Ectodermal cell (in vitro differentiated cells): ENCODE measurements around the gene GNAO1.

Experiments used
- H3K27ac ChIP-seq: 2 replicates; pipeline ENCODE4 v1.7.0; 2013; ENCODE audit warnings: mild to moderate bottlenecking, low read depth, low read length; ENCODE audit not compliant: insufficient read depth, poor library complexity, severe bottlenecking
- H3K27me3 ChIP-seq: 2 replicates; pipeline ENCODE4 v1.7.0; 2013; ENCODE audit warnings: mild to moderate bottlenecking, low read length; ENCODE audit not compliant: insufficient read depth, control insufficient read depth, poor library complexity, severe bottlenecking
- H3K36me3 ChIP-seq: one replicate; pipeline ENCODE4 v1.7.0; 2013; ENCODE audit warnings: low read length; ENCODE audit not compliant: control insufficient read depth, insufficient read depth
- H3K4me1 ChIP-seq: one replicate; pipeline ENCODE4 v1.7.0; 2013; ENCODE audit warnings: low read length; ENCODE audit not compliant: control insufficient read depth, insufficient read depth
- H3K4me3 ChIP-seq: 2 replicates; pipeline ENCODE4 v1.7.0; 2013; ENCODE audit warnings: low read depth, low read length, control low read depth; ENCODE audit not compliant: insufficient read depth
- H3K9me3 ChIP-seq: 2 replicates; pipeline ENCODE4 v1.7.0; 2013; ENCODE audit warnings: mild to moderate bottlenecking, low read length, moderate library complexity; ENCODE audit not compliant: control insufficient read depth
- WGBS, 2 experiments: methylation state at CpG; one replicate each; pipeline ENCODE4 v1.1.7; 2013; ENCODE audit warnings: missing lambda C conversion rate in 2 of 2; 5-methylcytosine and 5-hydroxymethylcytosine counted together

GNAO1 gene

DNA sequence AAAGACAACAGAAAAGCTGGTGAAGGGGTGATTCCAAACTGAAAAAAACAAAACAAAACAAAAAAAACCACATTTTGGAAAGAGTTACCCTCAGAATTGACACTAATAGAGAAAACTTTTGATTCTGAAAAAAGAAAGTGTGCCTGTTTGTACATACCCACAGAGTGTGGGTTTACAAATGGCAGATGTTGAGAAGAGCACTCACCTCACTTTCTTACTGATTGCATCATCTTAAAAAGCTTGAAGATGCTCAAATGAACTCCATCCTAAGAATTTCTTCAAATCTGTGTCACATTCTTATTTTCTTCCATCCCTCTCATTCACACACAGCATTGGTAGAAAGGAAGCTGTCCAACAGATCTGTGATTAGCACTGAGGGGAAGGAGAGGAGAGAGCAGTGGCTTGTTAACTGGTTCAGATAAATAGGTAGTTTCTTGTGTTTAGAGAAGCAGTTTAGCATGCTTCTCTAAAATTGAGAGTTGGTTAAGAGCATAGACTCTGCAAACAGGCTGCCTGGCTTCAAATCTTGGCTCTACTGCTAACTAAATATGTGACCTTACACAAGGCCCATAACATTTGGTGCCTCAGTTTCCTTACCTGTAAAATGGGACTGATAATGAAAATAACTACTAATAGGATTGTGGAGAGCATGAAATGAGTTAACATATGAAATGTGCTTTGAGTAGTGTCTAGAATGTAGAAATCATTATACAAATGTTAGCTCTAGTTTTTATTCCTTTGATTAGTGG lies 6.9 kb downstream of the GNAO1 start:
- Histone ChIP-seq H3K36me3 (no peaks in the 10 kb centered on the region), H3K27me3 (peaks cover 11% of the 10 kb centered on the region), H3K27ac (no peak overlapping the region), H3K4me1 (peaks cover 8% of the 10 kb centered on the region), H3K9me3 (no peaks in the 10 kb centered on the region), H3K4me3 (no peak overlapping the region)

DNA sequence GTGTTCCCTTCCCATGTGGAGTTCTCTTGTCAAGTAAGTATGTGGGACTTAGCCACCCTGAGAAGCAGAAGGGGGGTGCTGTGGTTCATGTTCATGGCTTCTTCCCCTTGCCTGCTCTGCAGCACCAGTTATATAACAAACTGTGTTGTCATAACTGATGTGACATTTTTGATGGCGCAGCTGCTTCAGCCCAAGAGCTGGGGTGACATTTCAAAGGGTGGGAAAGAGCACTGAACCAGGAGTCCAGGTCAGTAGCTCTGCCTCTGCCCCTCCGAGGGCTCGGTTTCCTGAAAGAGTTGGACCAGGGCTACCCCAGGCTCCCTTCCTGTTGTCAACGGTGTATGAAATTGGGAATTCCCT lies 7.4 kb downstream of the GNAO1 start:
- Histone ChIP-seq H3K4me3 (no peak overlapping the region), H3K27me3 (peaks cover 5% of the 10 kb centered on the region), H3K27ac (no peak overlapping the region), H3K9me3 (no peaks in the 10 kb centered on the region), H3K4me1 (peaks cover 5% of the 10 kb centered on the region), H3K36me3 (no peaks in the 10 kb centered on the region)
- WGBS, 2 experiments, result 82 to 84% methylated on average over 4 of the region's 4 CpGs

DNA sequence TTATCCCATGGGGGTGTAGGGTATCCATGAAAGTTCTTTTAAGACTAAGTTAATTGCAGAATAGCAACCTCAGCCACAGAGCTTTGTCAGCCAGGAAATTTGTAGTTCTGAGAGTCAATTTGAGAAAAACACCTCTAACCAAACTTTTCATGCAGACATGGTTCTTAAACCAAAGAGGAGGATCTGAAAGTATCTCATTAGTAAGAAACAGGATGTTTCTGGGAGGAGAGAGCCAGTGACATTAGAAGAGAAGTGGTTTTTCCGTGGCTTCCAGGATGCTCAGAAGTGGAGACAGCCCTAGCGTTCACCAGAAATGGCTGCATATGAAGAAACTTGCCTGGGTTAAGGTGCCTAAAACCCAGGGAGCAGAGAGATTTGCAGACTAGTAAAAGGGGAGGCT lies 7.9 kb downstream of the GNAO1 start:
- H3K27me3 ChIP-seq, result peaks cover under 1% of the 10 kb centered on the region
- no peaks in the 10 kb centered on the region for H3K36me3 ChIP-seq
- H3K4me1 ChIP-seq, result peaks cover under 1% of the 10 kb centered on the region
- WGBS, 2 experiments, result 90 to 91% methylated on average over 2 of the region's 2 CpGs
- no peaks in the 10 kb centered on the region for H3K9me3 ChIP-seq
- H3K4me3 ChIP-seq, result no peak overlapping the region
- H3K27ac ChIP-seq, result no peak overlapping the region

DNA sequence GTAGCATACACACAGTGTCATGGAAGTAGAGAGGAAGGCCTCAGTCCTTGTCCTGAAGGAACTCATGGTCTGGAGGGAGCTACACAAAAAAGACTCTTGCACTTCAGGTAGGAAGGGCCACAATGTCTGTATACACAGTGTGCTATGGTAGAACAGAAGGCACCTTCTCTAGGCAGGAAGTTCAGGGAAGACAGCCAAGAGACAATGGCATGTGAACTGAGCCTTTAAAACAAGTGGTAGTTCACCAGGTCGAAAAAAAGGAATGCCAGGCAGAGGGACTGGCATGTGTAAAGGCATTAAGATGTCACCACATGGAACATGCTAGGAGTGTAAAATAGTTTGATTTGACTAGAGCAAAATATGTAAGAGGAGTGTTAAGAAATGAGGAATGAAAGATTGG lies 9.7 kb downstream of the GNAO1 start:
- Histone ChIP-seq H3K4me3 (no peak overlapping the region), H3K9me3 (no peaks in the 10 kb centered on the region), H3K27ac (no peak overlapping the region), H3K27me3 (no peaks in the 10 kb centered on the region), H3K4me1 (no peaks in the 10 kb centered on the region), H3K36me3 (no peaks in the 10 kb centered on the region)
- WGBS, 2 experiments, result 93% methylated on average over 1 of the region's 1 CpG

- Histone ChIP-seq H3K27me3 (no peaks in the 10 kb centered on the region), H3K36me3 (no peaks in the 10 kb centered on the region), H3K27ac (no peak overlapping the region), H3K9me3 (no peaks in the 10 kb centered on the region), H3K4me3 (no peak overlapping the region), H3K4me1 (no peaks in the 10 kb centered on the region)
These were observed 10.7 kb downstream of the GNAO1 start for GRCh38 chr16:56202036-56202435.

DNA sequence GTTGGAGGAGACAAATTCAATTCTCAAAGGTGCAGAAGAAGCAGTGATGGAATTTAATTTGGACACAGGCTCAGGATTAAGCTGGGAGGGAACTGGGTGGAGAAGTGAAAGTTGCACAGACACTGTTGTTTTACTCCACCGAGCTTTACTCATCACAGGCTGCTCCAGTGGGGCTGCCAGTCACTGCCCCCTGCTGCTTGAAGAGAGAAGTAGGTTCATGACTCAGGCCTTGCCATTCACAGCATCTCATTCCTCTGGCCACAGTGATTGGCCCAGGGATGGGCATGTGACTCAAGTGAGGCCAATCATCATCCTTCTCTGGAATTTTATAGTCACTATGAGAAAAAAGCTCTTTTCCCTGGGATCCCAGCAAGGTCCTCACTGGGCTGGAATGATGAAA lies 11.8 kb downstream of the GNAO1 start:
- Histone ChIP-seq H3K27me3 (no peaks in the 10 kb centered on the region), H3K4me3 (no peak overlapping the region)
- WGBS, 2 experiments, result 88 to 96% methylated on average over 1 of the region's 1 CpG

GRCh38 chr16:56204816-56205215 lies 13.5 kb downstream of the GNAO1 start:
- WGBS, 2 experiments, result 95% methylated on average over 4 of the region's 4 CpGs
- Histone ChIP-seq H3K4me1 (no peaks in the 10 kb centered on the region), H3K9me3 (no peaks in the 10 kb centered on the region)

More for the DNA sequence above, 11.8 kb downstream of the GNAO1 start:
- no peaks in the 10 kb centered on the region for H3K9me3 ChIP-seq
- no peaks in the 10 kb centered on the region for H3K4me1 ChIP-seq
- no peaks in the 10 kb centered on the region for H3K36me3 ChIP-seq
- no peak overlapping the region for H3K27ac ChIP-seq

DNA sequence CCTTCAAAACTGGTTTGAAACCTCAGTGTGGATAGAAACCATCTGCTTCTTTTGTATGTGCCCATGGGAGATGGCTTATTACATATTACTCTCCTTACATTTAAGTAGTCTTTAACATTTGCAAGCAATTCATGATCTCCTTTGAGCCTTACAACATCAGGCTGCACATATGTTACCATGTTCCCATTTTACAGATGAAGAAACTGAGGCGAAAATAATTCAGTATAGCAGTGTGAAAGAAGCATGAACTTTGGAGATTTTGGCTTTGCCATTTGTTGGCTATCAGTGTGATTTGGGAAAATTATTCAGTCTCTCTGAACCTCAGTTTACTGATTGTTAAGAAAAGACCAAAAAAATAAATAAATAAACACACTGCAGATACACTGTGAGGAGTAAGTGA lies 15.7 kb downstream of the GNAO1 start:
- Histone ChIP-seq H3K4me1 (no peaks in the 10 kb centered on the region), H3K36me3 (no peaks in the 10 kb centered on the region), H3K27ac (no peak overlapping the region), H3K4me3 (no peak overlapping the region), H3K9me3 (no peaks in the 10 kb centered on the region), H3K27me3 (no peaks in the 10 kb centered on the region)
- WGBS, 2 experiments, result 89 to 95% methylated on average over 1 of the region's 1 CpG

More at GRCh38 chr16:56204816-56205215, 13.5 kb downstream of the GNAO1 start:
- Histone ChIP-seq H3K36me3 (no peaks in the 10 kb centered on the region), H3K4me3 (no peak overlapping the region), H3K27me3 (no peaks in the 10 kb centered on the region), H3K27ac (no peak overlapping the region)

GRCh38 chr16:56207421-56207820 lies 16.1 kb downstream of the GNAO1 start:
- no peaks in the 10 kb centered on the region for H3K9me3 ChIP-seq
- H3K36me3 ChIP-seq, result no peaks in the 10 kb centered on the region
- H3K4me3 ChIP-seq, result no peak overlapping the region
- WGBS, 2 experiments, result 88 to 100% methylated on average over 1 to 2 of the region's 2 CpGs
- no peaks in the 10 kb centered on the region for H3K27me3 ChIP-seq
- no peak overlapping the region for H3K27ac ChIP-seq
- no peaks in the 10 kb centered on the region for H3K4me1 ChIP-seq

GRCh38 chr16:56211435-56211981 lies 20.2 kb downstream of the GNAO1 start:
- H3K4me3 ChIP-seq, result no peak overlapping the region
- no peak overlapping the region for H3K27ac ChIP-seq
- H3K36me3 ChIP-seq, result no peaks in the 10 kb centered on the region
- H3K9me3 ChIP-seq, result no peaks in the 10 kb centered on the region
- no peaks in the 10 kb centered on the region for H3K4me1 ChIP-seq
- no peaks in the 10 kb centered on the region for H3K27me3 ChIP-seq
- WGBS, 2 experiments, result 78 to 80% methylated on average over 7 of the region's 7 CpGs
